HG03469 (cell line): ENCODE measurements around the gene OTUD4.
"Not testable (repeated sequence)": the region's sequence is repeated elsewhere in the genome, so short reads cannot be mapped to it uniquely, and the experiment has no call there.

ENCODE experiments used
- ATAC-seq: cut with Tn5 transposase; IDR thresholded peaks from one replicate; pipeline ENCODE4 v1.9.1; 2021; ENCODE audit warnings: mild to moderate bottlenecking, moderate library complexity, moderate number of reproducible peaks; ENCODE audit not compliant: unreplicated experiment

Gene OTUD4

DNA sequence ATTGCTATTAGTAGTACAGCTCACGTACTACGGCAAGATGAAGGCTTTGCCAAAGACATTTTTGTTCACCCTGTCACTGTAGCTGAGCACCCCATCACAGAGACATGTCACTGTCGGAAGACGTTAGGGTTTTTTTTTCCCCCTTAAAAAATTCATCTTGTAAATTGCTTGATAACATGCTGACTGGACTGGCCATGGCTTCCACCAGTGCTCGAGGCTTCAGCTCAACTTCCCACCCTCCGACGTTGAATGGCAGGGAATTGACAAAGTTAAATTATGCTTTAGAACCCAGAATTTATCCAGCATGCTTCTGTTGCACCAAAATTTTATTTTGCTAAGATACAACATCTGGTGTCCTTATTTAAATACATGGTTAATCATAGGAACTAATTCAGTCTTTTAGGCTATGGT, 707 bp upstream of the OTUD4 start:
- ATAC-seq: no peak

DNA sequence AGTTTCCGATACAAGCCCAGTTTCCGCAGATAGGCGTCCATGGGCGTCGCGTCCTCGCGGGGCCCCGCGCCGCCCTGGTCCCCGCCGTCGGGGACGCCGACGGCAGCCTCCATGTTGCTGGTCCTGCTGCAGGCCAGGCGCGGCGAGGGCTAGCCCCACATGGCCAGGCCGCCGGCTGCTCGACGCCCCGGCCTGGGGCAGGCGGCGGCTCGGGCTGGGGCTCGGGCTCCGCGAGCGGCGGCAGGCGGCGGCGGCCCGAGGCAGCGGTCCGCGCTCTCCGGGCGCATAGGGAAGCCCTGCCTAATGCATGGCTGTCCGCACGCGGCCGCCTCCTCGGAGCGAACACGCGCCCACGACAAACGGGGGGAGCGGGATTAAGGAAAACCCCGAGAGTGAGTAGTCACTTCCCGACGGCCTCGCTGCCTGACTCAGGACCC, 510 bp downstream of the OTUD4 start:
- ATAC-seq: peak; percentile 4

DNA sequence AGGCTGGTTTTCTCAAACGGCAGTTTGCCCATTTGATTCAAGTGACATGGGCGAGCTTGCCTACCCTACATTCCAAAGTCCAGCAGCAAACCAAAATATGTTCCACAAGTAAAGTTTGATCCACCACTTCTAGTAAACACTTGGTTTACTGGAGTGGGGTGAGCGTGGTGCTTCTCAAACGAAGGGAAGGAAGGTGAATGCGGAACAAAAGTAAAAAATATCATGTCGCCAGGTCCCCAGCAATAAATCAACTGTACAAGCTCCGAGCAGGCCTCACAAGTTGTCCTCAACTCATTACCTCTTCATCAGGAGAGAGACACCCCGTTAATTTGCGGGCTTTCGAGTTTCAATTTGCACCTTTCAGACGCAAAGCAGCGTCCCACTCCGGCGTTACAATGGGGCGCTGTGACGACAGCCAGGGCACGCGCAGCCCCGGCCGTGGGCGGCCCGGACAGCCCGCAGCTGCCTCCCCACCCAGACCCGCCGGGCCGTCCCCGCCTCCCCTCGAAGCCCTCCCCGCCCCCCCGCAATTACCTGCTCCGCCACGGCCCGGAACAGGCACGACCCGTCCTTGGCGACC, 1.0 kb downstream of the OTUD4 start:
- peak; percentile 22 for ATAC-seq

DNA sequence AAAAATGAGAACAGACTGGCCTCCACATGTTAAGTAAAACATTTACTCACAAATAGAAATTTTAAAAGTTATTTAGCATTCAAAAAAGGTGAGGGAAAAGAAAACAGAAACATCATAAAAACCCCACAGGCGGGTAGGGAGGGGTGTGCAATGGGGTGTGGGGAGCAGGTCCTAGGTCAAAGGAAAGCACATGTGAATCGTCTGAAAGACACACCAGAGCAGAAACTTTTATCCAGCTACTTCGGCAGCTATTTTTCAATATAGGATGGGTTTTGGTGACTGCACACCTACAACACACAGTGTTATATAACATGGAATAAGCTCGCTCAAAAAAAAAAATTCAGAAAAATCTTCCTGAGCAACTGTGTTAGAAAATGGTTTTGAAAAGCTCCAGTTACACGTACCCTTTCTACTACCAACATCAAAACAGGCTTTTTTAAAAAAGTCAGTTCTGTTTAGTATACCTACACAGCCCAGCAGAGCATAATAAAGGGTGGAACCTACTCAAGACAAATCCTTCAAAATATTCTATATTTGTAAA, 1.6 kb downstream of the OTUD4 start:
- ATAC-seq: no peak

DNA sequence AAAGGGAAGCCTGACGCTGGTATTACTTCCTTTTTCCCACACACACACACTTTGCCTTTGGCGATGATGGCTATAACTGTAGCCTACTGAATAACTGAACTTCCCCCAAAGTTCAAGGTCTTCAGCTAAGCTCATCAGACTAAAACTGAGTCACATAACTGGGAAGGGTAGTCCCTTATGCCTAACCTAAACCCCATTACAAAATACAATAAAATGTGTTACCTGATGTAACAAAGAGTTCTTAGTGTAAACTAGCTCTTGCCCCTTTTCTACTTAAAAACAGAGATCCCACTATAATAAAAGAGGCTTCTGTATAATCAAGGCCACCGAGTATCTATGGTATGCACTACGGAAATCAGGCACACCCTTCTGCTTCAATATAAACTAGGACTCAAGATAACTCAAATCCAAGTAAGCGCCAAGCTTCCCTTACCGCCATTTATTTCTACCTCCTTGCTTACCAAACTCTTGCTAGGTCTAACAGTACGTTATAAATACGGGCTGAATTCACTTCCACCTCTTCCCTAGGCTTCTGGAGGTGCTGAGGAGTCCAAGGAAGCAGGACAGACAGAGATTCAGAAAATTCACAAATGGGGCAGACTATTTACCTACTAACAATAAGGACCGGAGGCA, 2.4 kb downstream of the OTUD4 start:
- ATAC-seq: no peak

DNA sequence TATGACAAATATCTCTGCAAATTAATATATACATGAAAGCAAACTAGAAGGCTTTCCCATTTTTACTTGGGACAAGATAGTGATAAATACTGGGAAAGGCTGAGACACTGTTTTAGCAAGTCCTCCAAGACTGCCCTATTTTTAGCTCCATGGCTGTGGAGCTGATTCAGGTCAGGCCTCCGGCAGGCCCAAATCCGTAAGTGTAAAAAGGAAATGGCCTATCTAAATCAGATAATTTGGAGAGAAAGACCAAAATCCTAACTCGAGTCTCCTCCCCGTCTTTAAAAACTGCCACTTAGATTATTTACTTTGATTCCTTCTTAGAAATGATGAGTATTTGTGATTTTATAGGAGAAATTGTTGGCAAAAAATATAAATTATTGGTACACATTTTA, 2.9 kb downstream of the OTUD4 start:
- no peak for ATAC-seq

DNA sequence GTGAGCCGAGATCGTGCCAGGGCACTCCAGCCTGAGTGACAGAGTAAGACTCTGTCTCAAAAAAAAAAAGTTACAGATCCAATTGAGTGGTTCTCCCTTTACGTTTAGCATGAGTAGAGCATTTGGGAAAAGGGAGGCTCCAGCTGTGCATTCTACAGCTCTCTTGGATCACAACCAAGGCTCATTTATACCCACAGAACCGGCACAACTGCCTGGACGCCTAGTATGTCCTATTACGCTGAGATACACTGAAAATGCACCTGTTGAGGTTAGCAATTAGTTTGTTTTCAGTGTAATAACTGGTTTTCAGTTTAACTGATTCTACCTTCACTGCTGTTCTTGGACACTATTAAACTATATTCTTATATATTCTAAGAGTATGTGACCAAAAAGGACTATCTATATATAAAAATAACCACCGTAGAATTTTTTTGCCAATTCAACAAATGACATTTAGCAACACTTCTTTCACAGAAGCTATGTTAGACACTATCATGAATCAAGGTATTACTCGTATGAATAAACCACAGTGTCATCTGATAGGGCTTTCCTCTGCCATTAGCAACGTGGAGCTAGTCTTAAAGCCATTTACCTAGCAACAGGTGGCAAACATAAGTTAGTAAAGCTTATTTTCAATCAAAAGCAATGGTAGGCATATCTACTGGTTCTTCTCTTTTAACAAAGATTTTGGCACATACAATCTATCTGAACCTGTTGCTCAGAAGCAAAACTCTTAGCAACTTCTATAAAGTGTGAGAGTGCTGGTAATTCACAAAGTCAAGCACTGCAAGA, 3.6 kb downstream of the OTUD4 start:
- ATAC-seq: no peak

DNA sequence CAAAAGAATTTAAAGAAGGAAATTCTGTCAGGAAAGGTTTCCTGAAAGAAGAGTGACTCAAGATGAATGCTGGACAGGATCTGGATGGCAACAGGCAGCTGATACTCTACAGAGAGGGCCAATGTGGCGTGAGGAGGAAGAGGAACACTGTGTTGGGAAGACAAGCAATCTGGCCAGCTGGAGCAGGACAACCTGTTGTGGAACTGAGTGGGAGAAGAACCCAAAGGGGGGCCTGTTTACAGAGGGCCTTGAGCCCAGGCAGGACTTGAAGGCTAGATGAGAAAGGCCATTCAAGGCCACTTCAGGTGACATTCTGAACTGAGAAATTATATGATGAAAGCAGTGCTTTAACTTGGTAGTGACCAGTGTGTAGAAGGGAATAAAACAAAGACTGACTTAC, 8.5 kb downstream of the OTUD4 start:
- no peak for ATAC-seq

DNA sequence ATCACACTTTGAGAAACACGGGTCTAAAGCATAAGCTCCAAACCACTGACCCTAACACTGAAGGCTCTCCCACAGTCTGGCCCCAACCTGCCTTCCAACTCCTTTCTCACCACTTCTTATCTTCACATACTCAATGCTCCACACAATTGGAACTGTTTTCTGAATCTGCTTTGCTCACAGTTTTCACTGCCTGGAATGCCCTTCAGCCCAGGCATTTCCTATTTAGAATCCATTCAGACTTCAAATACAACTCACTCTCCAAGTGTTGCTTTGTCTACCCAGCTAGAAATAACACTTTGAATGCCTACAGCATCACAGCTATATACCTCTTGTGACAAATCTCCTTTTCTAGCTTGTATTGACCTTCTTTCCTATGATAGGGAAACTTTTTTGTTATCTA, 10.2 kb downstream of the OTUD4 start:
- no peak for ATAC-seq

DNA sequence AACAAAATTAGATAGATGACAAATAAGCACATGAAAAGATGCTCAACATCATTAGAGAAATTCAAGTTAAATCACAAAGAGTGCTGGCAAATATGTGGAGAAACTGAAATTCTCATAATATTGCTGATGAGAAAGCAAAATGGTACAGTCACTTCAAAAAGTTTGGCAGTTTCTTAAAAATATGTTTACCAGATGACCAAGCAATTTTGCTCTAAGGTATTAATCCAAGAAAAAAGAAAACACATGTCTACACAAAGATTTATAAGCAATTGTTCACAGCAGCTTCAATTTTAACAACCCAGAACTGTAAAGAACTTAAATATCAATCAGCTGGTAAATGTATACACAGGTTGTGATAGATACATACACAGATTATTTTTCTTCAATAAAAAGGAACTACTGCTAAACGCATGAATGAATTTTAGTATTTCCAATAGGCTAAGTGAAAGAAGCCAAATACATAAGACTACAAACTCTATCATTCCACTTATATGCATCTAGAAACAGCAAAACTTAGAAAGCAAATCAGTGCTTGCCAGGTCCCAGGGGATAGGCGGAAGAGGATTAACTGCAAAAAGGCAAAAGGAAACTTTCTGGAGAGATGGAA, 11.7 kb downstream of the OTUD4 start:
- no peak for ATAC-seq

DNA sequence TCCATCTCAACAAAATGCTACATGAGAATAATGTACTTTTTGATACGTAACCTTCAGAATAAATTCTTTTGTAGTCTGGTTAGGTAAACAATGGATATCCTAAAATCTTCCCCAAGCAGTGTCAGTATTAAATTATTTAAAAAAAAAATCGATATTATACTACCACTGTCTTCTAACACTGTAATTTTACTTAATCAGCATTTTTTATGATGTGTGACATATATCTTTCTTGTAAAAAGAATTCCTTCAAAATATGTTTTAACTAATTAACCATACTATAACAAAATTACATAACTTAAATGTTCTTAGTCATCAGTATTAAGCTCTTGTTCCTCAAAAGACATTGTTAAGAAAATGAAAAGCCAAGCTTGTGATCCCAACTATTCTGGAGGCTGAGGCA, 12.5 kb downstream of the OTUD4 start:
- no peak for ATAC-seq

DNA sequence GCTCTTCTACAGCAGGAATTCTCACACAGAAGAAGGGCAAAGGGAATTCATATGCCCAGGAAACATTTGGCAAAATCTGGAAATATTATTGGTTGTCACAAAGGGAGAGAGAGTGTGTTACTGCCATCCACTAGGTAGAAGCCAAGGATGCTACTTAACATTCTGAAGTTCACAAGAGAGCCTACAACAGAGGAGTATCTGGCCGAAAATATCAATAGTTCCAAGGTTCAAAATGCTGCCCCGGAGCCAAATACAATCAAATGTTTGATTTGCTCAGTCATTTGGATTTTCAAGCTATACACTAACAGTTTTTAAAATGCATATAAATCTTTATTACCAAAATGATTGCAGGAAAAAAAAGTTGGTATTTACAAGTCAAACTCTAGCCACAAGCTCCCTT, 18.8 kb downstream of the OTUD4 start:
- no peak for ATAC-seq

DNA sequence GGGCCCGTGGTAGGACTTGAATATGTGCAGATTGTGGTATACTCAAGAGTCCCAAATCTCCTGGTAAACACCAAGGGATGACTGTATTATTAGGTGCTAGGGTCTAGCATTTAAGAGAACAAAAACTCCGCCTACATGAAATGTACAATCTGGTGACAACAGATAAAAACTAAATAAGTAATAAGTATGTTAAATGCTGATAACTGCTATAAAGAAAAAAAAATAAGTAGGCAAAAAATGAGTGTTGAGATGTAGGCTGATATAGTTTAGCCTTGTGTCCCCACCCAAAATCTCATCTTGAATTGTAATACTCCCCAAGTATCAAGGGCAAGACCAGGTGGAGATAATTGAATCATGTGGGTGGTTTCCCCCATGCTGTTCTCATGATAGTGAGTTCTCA, 23.4 kb downstream of the OTUD4 start:
- ATAC-seq: no peak

DNA sequence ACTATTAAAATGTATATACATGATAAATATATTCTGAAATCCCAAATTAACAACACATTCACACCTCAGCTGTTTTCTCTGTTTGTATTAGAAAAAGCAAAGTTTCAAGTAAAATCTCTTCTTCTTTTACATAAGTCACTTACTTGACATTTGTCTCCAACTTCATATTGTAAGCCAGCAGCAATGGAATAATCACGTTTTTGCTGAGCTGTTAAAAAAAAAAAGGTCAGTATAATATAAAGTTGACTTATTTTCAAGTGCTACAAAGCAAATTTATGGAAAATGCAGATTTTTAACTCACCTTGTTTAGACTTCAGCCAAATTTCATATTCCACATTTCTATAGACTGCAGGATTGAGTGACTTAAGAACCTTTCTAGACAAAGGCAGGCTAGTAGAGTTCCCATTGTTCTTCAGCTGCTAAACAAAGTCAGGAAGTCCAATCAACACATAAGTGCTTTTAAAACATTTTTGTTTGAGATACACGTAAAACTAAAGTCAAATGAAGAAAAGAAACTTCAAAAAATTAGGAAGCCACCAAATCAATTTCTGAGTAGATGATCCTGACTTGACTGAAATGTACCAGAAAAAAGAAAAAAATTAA, 25.0 kb downstream of the OTUD4 start:
- ATAC-seq: no peak

DNA sequence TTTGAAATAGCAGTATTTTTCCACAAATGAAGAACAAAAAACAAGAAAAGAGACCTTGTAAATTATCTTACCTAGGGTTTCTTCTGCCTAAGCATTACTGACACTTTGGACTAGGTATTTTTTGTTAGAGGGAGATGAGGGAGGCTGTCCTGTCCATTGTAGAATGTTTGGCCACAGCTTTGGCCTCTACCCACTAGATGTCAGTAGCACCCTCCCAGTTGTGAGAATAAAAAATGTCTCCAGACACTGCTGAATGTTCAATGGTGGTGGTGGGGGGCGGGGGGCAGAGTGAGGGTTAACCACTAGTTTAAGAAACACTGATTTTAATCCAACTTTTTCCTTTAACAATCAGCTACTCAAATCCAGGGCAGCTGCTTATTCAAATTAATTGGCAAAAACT, 25.8 kb downstream of the OTUD4 start:
- ATAC-seq: no peak

DNA sequence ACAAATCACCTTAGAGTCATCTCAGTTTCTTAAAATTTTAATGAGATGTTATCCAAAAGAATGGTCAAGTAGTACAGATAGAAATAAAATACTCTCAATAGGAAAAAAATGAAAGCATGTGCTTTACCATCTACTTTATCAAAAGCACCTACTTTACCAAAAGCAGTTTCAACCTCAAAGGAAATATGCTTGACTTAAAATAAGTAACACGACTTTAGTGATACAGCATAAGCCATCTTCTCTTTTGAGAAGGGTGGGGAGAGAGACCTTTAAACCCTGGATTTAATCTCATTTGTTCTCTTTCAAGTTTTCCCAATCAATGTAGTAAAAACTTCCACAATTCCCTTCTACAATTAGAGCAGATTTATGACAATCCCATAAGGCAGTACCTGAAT, 26.5 kb downstream of the OTUD4 start:
- no peak for ATAC-seq

DNA sequence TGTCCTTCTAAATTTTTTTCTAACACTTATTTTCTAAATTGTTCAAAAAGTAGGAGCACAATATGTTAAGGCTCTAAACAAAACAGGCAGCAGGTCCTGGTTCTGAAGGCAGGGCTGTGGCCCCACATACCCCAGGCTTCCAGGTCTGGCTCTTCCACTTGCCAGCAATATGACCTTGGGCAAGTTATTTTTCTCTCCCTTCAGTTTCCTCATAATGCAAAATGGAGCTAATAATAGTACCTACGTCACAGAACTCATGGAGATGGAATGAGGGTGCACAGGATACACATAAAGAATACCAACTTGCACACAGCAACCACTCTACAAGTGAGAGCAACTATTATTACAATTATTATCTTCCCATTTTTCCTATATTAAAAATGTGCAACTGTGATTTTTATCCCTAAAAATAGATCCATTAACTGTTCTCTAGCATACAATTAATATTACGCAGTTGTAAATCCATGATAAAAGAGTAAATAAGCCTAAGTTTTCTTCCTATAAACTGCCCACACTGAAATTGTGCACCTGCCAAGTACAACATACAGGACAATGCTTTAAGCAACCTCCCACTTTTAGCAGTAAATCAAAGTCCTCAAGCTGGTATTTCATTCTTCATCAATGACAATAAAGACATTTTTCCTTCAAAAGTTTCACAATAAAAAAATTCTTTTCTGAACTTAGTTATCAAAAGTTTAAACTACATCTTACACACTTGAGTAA, 27.0 kb downstream of the OTUD4 start:
- no peak for ATAC-seq

DNA sequence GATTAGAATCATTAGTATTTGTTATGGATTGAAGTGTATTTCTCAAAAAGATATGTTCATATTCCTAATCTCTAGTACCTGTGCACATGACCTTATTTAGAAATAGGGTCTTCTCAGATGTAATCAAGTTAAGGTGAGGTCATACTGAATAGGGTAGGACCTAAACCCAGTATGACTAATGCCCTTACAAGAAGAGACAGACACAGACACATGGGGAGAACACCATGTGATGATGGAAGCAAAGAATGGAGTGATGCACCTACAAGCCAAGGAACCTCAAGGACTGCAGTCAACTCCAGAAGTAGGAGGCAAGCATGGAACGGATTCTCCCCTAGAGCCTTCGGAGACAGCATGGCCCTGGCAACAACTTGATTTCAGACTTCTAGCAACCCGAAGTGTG, 31.4 kb downstream of the OTUD4 start:
- no peak for ATAC-seq

DNA sequence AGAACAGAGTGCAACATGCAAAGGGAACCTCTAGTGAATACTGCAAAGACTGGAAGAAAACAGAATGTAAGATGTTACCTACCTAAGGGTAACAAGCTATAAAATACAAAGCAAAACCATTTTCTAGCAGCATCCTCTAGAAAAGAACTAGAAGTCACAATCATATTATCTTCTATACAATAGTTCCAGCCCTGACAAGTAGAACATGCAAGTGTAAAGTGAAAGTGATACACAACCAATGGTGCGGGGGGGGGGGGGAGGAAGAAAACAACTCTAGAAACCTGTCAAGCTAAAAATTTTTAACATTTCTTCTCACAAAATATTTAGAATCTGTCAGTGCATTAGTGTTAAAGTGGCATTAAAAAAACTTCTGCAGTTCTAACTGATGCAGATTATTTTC, 44.2 kb downstream of the OTUD4 start:
- not testable (repeated sequence) for ATAC-seq

DNA sequence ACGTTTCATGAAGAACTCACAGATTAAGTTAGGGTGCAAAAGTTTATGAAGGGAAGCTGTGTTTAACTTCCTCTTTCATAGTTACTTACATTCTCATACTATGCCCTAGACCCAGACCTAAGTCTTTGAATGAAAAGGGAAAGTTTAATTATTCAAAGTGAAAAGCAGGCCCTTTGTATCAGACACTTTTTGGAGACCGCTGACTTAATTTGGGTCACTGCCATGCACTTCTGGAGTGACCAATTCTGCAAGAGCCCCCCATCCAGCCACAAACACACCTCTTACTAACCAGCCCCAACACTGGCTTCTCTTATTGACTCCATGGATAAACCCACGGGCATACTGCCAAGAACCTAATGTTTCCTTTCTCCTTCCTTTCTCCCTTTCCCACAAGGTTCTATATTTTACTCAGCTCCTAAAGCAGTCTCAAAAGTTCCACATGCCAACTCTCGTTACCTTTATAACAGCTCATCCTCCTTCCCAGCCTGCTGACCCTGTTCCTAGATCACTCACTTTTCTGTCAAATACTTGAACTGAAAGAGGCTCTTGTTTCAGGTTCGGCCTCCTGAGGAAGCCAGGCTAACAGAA, 47.8 kb downstream of the OTUD4 start:
- ATAC-seq: peak; percentile 74
